Activated naive CD4-positive, alpha-beta T cell treated with anti-CD3 and anti-CD28 coated beads for 36 hours (primary cell): ENCODE measurements around the gene YPEL1. TPM values are rescaled to one million over a fixed set of nuclear protein-coding genes. Genes with fewer than 3 reads are reported as not detected.

Experiments
- CTCF ChIA-PET: fragments of 350-600 bp; sonication (Branson Sonifier 250); formaldehyde crosslinking; loops from one replicate; lab custom pipeline; 2021; ENCODE audit warnings: antibody characterized with exemption; lab: Charles Lee
- DNase-seq: peaks from one replicate; pipeline ENCODE4 v3.0.0-alpha.2; 2020
- H3K27ac Mint-ChIP-seq: one replicate; pipeline ENCODE4 v1.8.0; 2021; ENCODE audit warnings: mild to moderate bottlenecking, mixed read lengths
- H3K27me3 Mint-ChIP-seq: one replicate; pipeline ENCODE4 v1.8.0; 2021; ENCODE audit warnings: low read depth, mixed read lengths
- H3K36me3 Mint-ChIP-seq: one replicate; pipeline ENCODE4 v1.8.0; 2021; ENCODE audit warnings: low read depth, mixed read lengths
- H3K4me1 Mint-ChIP-seq: one replicate; pipeline ENCODE4 v1.8.0; 2021; ENCODE audit warnings: low read depth, mixed read lengths
- H3K4me3 Mint-ChIP-seq: one replicate; pipeline ENCODE4 v1.8.0; 2021; ENCODE audit warnings: mild to moderate bottlenecking, moderate library complexity, mixed read lengths
- H3K9me3 Mint-ChIP-seq: one replicate; pipeline ENCODE4 v1.8.0; 2021; ENCODE audit warnings: mixed read lengths
- intact Hi-C: fragments of 100-400 bp; cut with micrococcal nuclease; formaldehyde crosslinking; loops from one replicate; pipeline ENCODE4 v1.15.1; 2023
- total RNA-seq, 2 experiments: library from RNA; stranded (reverse); gene quantifications; one replicate each; pipeline ENCODE4 v1.2.3, GENCODE V29; 2021

The YPEL1 gene
- total RNA-seq, 2 experiments from 2014 or later: 0.88 to 1.6 TPM

GRCh38 chr22:21666786-21667185 lies 68.8 kb downstream of the YPEL1 start:
- Mint-ChIP-seq H3K36me3 (peaks cover 11% of the 10 kb centered on the region), H3K27me3 (no peaks in the 10 kb centered on the region), H3K9me3 (no peaks in the 10 kb centered on the region), H3K27ac (peak overlapping the region; percentile 95), H3K4me1 (peaks cover 28% of the 10 kb centered on the region), H3K4me3 (peak overlapping the region; percentile 100)
- CTCF ChIA-PET: no interaction called here
- DNase-seq: no peak
- intact Hi-C loops: loop anchor here (2.0 to 5.0 kb wide), 4 partner anchors 36 to 286 kb away; partner anchors contain the start of genes MAPK1, PPM1F, YDJC and YPEL1

- H3K4me1 Mint-ChIP-seq: peaks cover 28% of the 10 kb centered on the region
- CTCF ChIA-PET: interaction anchor here (0.9 to 1.2 kb wide), 2 partner anchors 18 to 37 kb away, joined by 3 to 4 read pairs; no protein-coding TSS in a partner anchor
- H3K27me3 Mint-ChIP-seq: no peaks in the 10 kb centered on the region
- peak overlapping the region; percentile 95 for H3K27ac Mint-ChIP-seq
- DNase-seq: no peak
- peak overlapping the region; percentile 100 for H3K4me3 Mint-ChIP-seq
- peaks cover 5% of the 10 kb centered on the region for H3K36me3 Mint-ChIP-seq
- H3K9me3 Mint-ChIP-seq: no peaks in the 10 kb centered on the region
- intact Hi-C loops: loop anchor here (5.0 kb wide), 2 partner anchors 72 to 202 kb away; partner anchors contain the start of genes MAPK1 and YPEL1
Measured at GRCh38 chr22:21665047-21665851, 70.3 kb downstream of the YPEL1 start.

GRCh38 chr22:21663738-21664137 lies 71.9 kb downstream of the YPEL1 start:
- Mint-ChIP-seq H3K27ac (peak overlapping the region; percentile 10), H3K4me1 (peaks cover 24% of the 10 kb centered on the region), H3K27me3 (no peaks in the 10 kb centered on the region), H3K4me3 (no peak overlapping the region), H3K9me3 (no peaks in the 10 kb centered on the region), H3K36me3 (peaks cover 3% of the 10 kb centered on the region)
- DNase-seq: no peak
- CTCF ChIA-PET: no interaction called here
- intact Hi-C loops: no loop called here

GRCh38 chr22:21661991-21662390 lies 73.6 kb downstream of the YPEL1 start:
- intact Hi-C loops: no loop called here
- no peaks in the 10 kb centered on the region for H3K9me3 Mint-ChIP-seq
- H3K27me3 Mint-ChIP-seq: no peaks in the 10 kb centered on the region
- H3K4me3 Mint-ChIP-seq: no peak overlapping the region
- H3K36me3 Mint-ChIP-seq: peaks cover 3% of the 10 kb centered on the region
- CTCF ChIA-PET: no interaction called here
- H3K4me1 Mint-ChIP-seq: peaks cover 16% of the 10 kb centered on the region
- DNase-seq: no peak
- no peak overlapping the region for H3K27ac Mint-ChIP-seq

GRCh38 chr22:21660904-21661303 lies 74.7 kb downstream of the YPEL1 start:
- H3K9me3 Mint-ChIP-seq: no peaks in the 10 kb centered on the region
- intact Hi-C loops: no loop called here
- no peak for DNase-seq
- no peak overlapping the region for H3K4me3 Mint-ChIP-seq
- no peaks in the 10 kb centered on the region for H3K27me3 Mint-ChIP-seq
- peaks cover 22% of the 10 kb centered on the region for H3K4me1 Mint-ChIP-seq
- no peaks in the 10 kb centered on the region for H3K36me3 Mint-ChIP-seq
- CTCF ChIA-PET: interaction anchor here (1.1 kb wide), 1 partner anchor 12 kb away, joined by 4 read pairs; no protein-coding TSS in a partner anchor
- no peak overlapping the region for H3K27ac Mint-ChIP-seq

GRCh38 chr22:21659864-21660525 lies 75.6 kb downstream of the YPEL1 start:
- H3K36me3 Mint-ChIP-seq: no peaks in the 10 kb centered on the region
- no peak overlapping the region for H3K4me3 Mint-ChIP-seq
- no peaks in the 10 kb centered on the region for H3K9me3 Mint-ChIP-seq
- no peaks in the 10 kb centered on the region for H3K27me3 Mint-ChIP-seq
- CTCF ChIA-PET: interaction anchor here (1.1 kb wide), 1 partner anchor 11 kb away, joined by 4 read pairs; no protein-coding TSS in a partner anchor
- H3K4me1 Mint-ChIP-seq: peaks cover 14% of the 10 kb centered on the region
- no peak overlapping the region for H3K27ac Mint-ChIP-seq
- DNase-seq: no peak
- intact Hi-C loops: loop anchor here (10.0 kb wide), 1 partner anchor 65 kb away; no protein-coding TSS in a partner anchor

- Mint-ChIP-seq H3K27me3 (no peaks in the 10 kb centered on the region), H3K4me3 (peak overlapping the region; percentile 83), H3K4me1 (peaks cover 13% of the 10 kb centered on the region), H3K9me3 (no peaks in the 10 kb centered on the region), H3K27ac (no peak overlapping the region), H3K36me3 (peaks cover 2% of the 10 kb centered on the region)
- intact Hi-C loops: loop anchor here (10.0 kb wide), 1 partner anchor 63 kb away; no protein-coding TSS in a partner anchor
- DNase-seq: peak; percentile 78
- CTCF ChIA-PET: interaction anchor here (0.6 to 2.0 kb wide), 4 partner anchors 11 to 756 kb away, joined by 3 to 9 read pairs (median 5); no protein-coding TSS in a partner anchor
Measured at GRCh38 chr22:21657360-21658032, 78.1 kb downstream of the YPEL1 start.

- no peak for DNase-seq
- no peaks in the 10 kb centered on the region for H3K27me3 Mint-ChIP-seq
- no peak overlapping the region for H3K27ac Mint-ChIP-seq
- peaks cover 13% of the 10 kb centered on the region for H3K4me1 Mint-ChIP-seq
- H3K36me3 Mint-ChIP-seq: peaks cover 2% of the 10 kb centered on the region
- CTCF ChIA-PET: interaction anchor here (0.6 to 1.2 kb wide), 4 partner anchors 11 to 756 kb away, joined by 3 to 9 read pairs (median 4); no protein-coding TSS in a partner anchor
- intact Hi-C loops: loop anchor here (10.0 kb wide), 1 partner anchor 62 kb away; no protein-coding TSS in a partner anchor
- no peaks in the 10 kb centered on the region for H3K9me3 Mint-ChIP-seq
- H3K4me3 Mint-ChIP-seq: peak overlapping the region; percentile 67
Measured at GRCh38 chr22:21657020-21657359, 78.6 kb downstream of the YPEL1 start.

GRCh38 chr22:21652547-21653545 lies 82.7 kb downstream of the YPEL1 start:
- H3K36me3 Mint-ChIP-seq: peaks cover 12% of the 10 kb centered on the region
- H3K4me1 Mint-ChIP-seq: peaks cover 26% of the 10 kb centered on the region
- no peaks in the 10 kb centered on the region for H3K27me3 Mint-ChIP-seq
- H3K9me3 Mint-ChIP-seq: no peaks in the 10 kb centered on the region
- CTCF ChIA-PET: interaction anchor here (1.1 to 2.6 kb wide), 2 partner anchors 10 to 285 kb away, joined by 3 to 10 read pairs; partner anchors contain the start of gene SDF2L1
- no peak overlapping the region for H3K27ac Mint-ChIP-seq
- DNase-seq: no peak
- H3K4me3 Mint-ChIP-seq: peak overlapping the region; percentile 88
- intact Hi-C loops: loop anchor here (1.0 to 10.0 kb wide), 4 partner anchors 11 to 58 kb away; partner anchors contain the start of gene SDF2L1

GRCh38 chr22:21652010-21652546 lies 83.5 kb downstream of the YPEL1 start:
- H3K4me3 Mint-ChIP-seq: peak overlapping the region; percentile 88
- peak overlapping the region; percentile 75 for H3K27ac Mint-ChIP-seq
- peaks cover 25% of the 10 kb centered on the region for H3K4me1 Mint-ChIP-seq
- H3K36me3 Mint-ChIP-seq: peaks cover 13% of the 10 kb centered on the region
- CTCF ChIA-PET: interaction anchor here (2.6 kb wide), 1 partner anchor 10 kb away, joined by 10 read pairs; the partner anchor contains the start of gene SDF2L1
- H3K9me3 Mint-ChIP-seq: no peaks in the 10 kb centered on the region
- intact Hi-C loops: loop anchor here (1.0 to 10.0 kb wide), 4 partner anchors 10 to 57 kb away; partner anchors contain the start of gene SDF2L1
- peak; percentile 94 for DNase-seq
- no peaks in the 10 kb centered on the region for H3K27me3 Mint-ChIP-seq
